ENCODE data around the gene FBXO42. TPM values are rescaled to one million over a fixed set of nuclear protein-coding genes. Genes with fewer than 3 reads are reported as not detected.
A peak's percentile ranks its signal among the peaks of the same experiment; 100 is the strongest.

FBXO42 gene
- total and polyA plus RNA-seq, 12 donors: 14.0 to 44.9 (median 19.7) TPM

DNA sequence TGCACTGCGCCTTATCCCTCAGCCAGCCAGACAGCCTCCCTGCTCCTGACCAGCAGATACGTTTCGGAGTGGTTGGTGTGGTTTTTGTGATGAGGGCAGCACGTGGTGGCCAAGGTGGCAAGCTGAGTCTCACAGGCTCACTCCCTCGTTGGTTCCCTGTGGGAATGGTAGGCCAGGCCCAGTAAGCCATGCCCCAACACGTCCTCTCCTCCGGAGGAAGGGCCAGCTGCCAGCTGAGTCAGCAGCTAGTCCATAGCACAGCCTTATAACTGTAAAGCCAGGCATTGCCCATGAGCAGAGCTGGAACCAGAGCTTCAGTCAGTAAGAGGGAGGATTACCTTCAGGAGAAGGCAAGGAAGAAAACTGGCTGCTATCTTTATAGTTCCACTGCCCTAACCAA, 44.3 kb upstream of the FBXO42 start:
- intact Hi-C loops (cut with DNase I): no loop called here
- Histone ChIP-seq H3K27me3 (no peaks in the 10 kb centered on the region), H3K9me3 (replicated peaks in 1 of 3) (no peaks in the 10 kb centered on the region), H3K4me3 (no peak overlapping the region), H3K36me3 (replicated peaks in 1 of 2) (peaks cover 0 to 31% of the 10 kb centered on the region in 2 donors), H3K4me1 (replicated peaks in 1 of 2) (peaks cover 29 to 37% of the 10 kb centered on the region in 2 donors), H3K27ac (peak overlapping the region in 2 of 5 donors; percentile 49 to 60)
- DNase-seq: peak; percentile 76 to 89 (median 81)
- 47 to 67% (median 57%) methylated on average over 5 to 7 of the region's 7 CpGs for WGBS, 4 donors
- no peak for TF ChIP-seq CTCF (IDR thresholded peaks at IDR 0.05)

DNA sequence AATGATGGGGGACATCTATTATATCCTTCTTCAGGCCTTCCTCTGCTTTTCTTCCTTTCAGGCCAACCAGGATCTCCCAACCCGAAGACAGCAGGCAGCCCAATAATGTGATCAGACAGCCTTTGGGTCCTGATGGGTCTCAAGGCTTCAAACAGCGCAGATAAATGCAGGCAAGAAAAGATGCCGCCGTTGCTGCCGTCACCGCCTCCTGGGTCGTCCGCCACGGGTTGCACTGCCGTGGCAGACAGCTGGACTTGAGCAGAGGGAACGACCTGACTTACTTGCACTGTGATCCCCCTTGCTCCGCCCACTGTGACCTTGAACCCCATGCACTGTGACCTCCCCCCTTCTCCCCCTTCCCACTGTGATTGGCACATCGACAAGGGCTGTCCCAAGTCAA, 42.7 kb upstream of the FBXO42 start:
- intact Hi-C loops (cut with DNase I): no loop called here

GRCh38 chr1:16393570-16394521, 41.6 kb upstream of the FBXO42 start:
- WGBS, 4 donors: 72 to 79% (median 76%) methylated on average over 10 of the region's 10 CpGs
- Histone ChIP-seq H3K27me3 (no peaks in the 10 kb centered on the region), H3K36me3 (replicated peaks in 1 of 2) (peaks cover 0 to 31% of the 10 kb centered on the region in 2 donors), H3K9me3 (replicated peaks in 1 of 3) (no peaks in the 10 kb centered on the region), H3K4me3 (no peak overlapping the region), H3K4me1 (replicated peaks in 1 of 2) (peaks cover 36 to 51% of the 10 kb centered on the region in 2 donors), H3K27ac (peak overlapping the region in 2 of 5 donors; percentile 14 to 62)
- peak in 1 of 7 donors; percentile 36 for DNase-seq
- intact Hi-C loops (cut with DNase I): no loop called here
- TF ChIP-seq CTCF (IDR thresholded peaks at IDR 0.05): no peak
- no peak for TF ChIP-seq POLR2A (IDR thresholded peaks at IDR 0.05)

More for the DNA sequence above, 42.7 kb upstream of the FBXO42 start:
- WGBS, 4 donors: 77 to 79% (median 78%) methylated on average over 13 of the region's 13 CpGs
- TF ChIP-seq POLR2A (IDR thresholded peaks at IDR 0.05) (no peak), CTCF (IDR thresholded peaks at IDR 0.05) (no peak)
- no peaks in the 10 kb centered on the region for H3K9me3 ChIP-seq (replicated peaks in 1 of 3)
- H3K4me3 ChIP-seq: no peak overlapping the region
- peaks cover 36 to 47% of the 10 kb centered on the region in 2 donors for H3K4me1 ChIP-seq (replicated peaks in 1 of 2)
- H3K27ac ChIP-seq: peak overlapping the region in 1 of 5 donors; percentile 25
- no peak for DNase-seq
- H3K27me3 ChIP-seq: no peaks in the 10 kb centered on the region
- peaks cover 0 to 31% of the 10 kb centered on the region in 2 donors for H3K36me3 ChIP-seq (replicated peaks in 1 of 2)

DNA sequence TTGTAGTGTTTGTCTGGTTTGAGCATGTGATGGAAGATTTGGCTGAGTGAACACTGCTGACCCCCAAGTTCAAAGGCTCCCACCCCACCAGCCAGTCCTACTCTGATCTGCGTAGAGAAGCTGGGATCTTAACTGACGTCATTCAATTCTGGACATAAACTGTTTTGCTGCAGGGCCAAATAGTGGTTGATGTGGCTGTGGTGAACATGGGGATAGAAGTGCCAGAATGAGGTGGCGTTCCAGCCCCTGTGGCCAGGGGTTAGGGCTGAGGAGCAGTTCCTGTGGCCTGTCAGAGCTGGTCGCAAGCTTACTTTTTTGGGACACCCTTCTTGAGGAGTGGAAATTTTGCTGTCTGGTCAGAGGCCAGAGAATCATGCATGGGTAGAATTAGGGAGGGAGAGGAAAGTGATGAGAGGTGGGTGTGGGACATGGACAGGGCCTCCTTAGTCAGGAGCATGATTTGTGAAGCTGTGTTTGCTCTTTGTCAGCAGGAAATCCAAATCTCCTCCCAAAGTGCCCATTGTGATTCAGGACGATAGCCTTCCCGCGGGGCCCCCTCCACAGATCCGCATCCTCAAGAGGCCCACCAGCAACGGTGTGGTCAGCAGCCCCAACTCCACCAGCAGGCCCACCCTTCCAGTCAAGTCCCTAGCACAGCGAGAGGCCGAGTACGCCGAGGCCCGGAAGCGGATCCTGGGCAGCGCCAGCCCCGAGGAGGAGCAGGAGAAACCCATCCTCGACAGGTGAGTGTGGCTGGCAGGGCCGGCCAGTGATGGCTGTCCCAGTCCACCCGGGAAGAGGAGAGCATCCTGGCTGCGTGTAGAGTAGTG, 40.7 kb upstream of the FBXO42 start:
- H3K9me3 ChIP-seq (replicated peaks in 1 of 3): no peaks in the 10 kb centered on the region
- H3K27me3 ChIP-seq: no peaks in the 10 kb centered on the region
- WGBS, 4 donors: 60 to 85% (median 77%) methylated on average over 10 to 21 of the region's 21 CpGs
- TF ChIP-seq POLR2A (IDR thresholded peaks at IDR 0.05) (no peak), CTCF (IDR thresholded peaks at IDR 0.05) (no peak)
- H3K4me3 ChIP-seq: no peak overlapping the region
- intact Hi-C loops (cut with DNase I): no loop called here
- H3K36me3 ChIP-seq (replicated peaks in 1 of 2): peaks cover 0 to 31% of the 10 kb centered on the region in 2 donors
- H3K4me1 ChIP-seq (replicated peaks in 1 of 2): peaks cover 36 to 57% of the 10 kb centered on the region in 2 donors
- peak overlapping the region in 2 of 5 donors; percentile 14 to 62 for H3K27ac ChIP-seq
- no peak for DNase-seq
